K562 (cell line): ENCODE data around the gene PDE6B.

Experiments
- GTF2F1 ChIP-seq: IDR thresholded peaks from 2 replicates; pipeline ENCODE4 v1.6.1; 2011; ENCODE audit warnings: low read depth, low read length, improper control_type of control experiment
- JUNB ChIP-seq: fragments of 450-650 bp; formaldehyde crosslinking; conservative IDR thresholded peaks from 2 replicates; pipeline ENCODE4 v1.4.0; 2020; ENCODE audit warnings: mild to moderate bottlenecking
- SOX6 ChIP-seq: fragments of 450-650 bp; IDR thresholded peaks from 2 replicates; pipeline ENCODE4 v1.6.1; 2014; ENCODE audit warnings: mild to moderate bottlenecking
- TF ChIP-seq, protein P1 (sequence below), 3 experiments: IDR thresholded peaks in 2 of 3; conservative IDR thresholded peaks in 1 of 3; 2 replicates each; pipeline ENCODE4 v1.5.1; 2011 to 2012; ENCODE audit warnings: low read length in 3 of 3, mild to moderate bottlenecking in 3 of 3, control low read depth in 2 of 3, improper control_type of control experiment in 1 of 3, inconsistent platforms in 1 of 3, low read depth in 1 of 3, mixed read lengths in 1 of 3, moderate library complexity in 1 of 3; ENCODE audit not compliant: insufficient read depth in 2 of 3
- TF ChIP-seq, protein P2 (sequence below): fragments of 450-650 bp; IDR thresholded peaks from 2 replicates; pipeline ENCODE4 v1.6.1; 2016; ENCODE audit warnings: borderline replicate concordance

GRCh38 chr4:628311-628741 lies 3.0 kb downstream of the PDE6B start:
- TF ChIP-seq, protein P1, sequence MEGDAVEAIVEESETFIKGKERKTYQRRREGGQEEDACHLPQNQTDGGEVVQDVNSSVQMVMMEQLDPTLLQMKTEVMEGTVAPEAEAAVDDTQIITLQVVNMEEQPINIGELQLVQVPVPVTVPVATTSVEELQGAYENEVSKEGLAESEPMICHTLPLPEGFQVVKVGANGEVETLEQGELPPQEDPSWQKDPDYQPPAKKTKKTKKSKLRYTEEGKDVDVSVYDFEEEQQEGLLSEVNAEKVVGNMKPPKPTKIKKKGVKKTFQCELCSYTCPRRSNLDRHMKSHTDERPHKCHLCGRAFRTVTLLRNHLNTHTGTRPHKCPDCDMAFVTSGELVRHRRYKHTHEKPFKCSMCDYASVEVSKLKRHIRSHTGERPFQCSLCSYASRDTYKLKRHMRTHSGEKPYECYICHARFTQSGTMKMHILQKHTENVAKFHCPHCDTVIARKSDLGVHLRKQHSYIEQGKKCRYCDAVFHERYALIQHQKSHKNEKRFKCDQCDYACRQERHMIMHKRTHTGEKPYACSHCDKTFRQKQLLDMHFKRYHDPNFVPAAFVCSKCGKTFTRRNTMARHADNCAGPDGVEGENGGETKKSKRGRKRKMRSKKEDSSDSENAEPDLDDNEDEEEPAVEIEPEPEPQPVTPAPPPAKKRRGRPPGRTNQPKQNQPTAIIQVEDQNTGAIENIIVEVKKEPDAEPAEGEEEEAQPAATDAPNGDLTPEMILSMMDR (IDR thresholded peaks at IDR 0.05 in 2 of 3, conservative IDR thresholded peaks at IDR 0.05 in 1 of 3; ENCODE audit: insufficient read depth in 2 of 3, low read depth in 1 of 3, low read length in 3 of 3) = no peak
- TF ChIP-seq SOX6 = no peak
- no peak for TF ChIP-seq JUNB
- TF ChIP-seq, protein P2, sequence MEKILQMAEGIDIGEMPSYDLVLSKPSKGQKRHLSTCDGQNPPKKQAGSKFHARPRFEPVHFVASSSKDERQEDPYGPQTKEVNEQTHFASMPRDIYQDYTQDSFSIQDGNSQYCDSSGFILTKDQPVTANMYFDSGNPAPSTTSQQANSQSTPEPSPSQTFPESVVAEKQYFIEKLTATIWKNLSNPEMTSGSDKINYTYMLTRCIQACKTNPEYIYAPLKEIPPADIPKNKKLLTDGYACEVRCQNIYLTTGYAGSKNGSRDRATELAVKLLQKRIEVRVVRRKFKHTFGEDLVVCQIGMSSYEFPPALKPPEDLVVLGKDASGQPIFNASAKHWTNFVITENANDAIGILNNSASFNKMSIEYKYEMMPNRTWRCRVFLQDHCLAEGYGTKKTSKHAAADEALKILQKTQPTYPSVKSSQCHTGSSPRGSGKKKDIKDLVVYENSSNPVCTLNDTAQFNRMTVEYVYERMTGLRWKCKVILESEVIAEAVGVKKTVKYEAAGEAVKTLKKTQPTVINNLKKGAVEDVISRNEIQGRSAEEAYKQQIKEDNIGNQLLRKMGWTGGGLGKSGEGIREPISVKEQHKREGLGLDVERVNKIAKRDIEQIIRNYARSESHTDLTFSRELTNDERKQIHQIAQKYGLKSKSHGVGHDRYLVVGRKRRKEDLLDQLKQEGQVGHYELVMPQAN = no peak
- no peak for TF ChIP-seq GTF2F1
